ENCODE data around the gene EPS8L3.

EPS8L3 gene

GRCh38 chr1:109739738-109740614, 23.7 kb downstream of the EPS8L3 start:
- no peak for TF ChIP-seq CTCF (IDR thresholded peaks at IDR 0.05)
- Mint-ChIP-seq H3K27me3 (ENCODE audit: low read depth, poor library complexity) (peaks cover 41% of the 10 kb centered on the region), H3K36me3 (ENCODE audit: low read depth) (peaks cover 29% of the 10 kb centered on the region), H3K9me3 (peaks cover 2% of the 10 kb centered on the region), H3K27ac (no peak overlapping the region), H3K4me1 (peaks cover 17% of the 10 kb centered on the region), H3K4me3 (peak overlapping the region; percentile 84)
- peak; percentile 92 for DNase-seq

- no peak for TF ChIP-seq CTCF (IDR thresholded peaks at IDR 0.05)
- H3K4me3 Mint-ChIP-seq: no peak overlapping the region
- H3K27ac Mint-ChIP-seq: no peak overlapping the region
- DNase-seq: no peak
- peaks cover 13% of the 10 kb centered on the region for H3K4me1 Mint-ChIP-seq
- H3K9me3 Mint-ChIP-seq: peaks cover 5% of the 10 kb centered on the region
- peaks cover 44% of the 10 kb centered on the region for H3K36me3 Mint-ChIP-seq (ENCODE audit: low read depth)
- H3K27me3 Mint-ChIP-seq (ENCODE audit: low read depth, poor library complexity): peaks cover 20% of the 10 kb centered on the region
Observed at GRCh38 chr1:109733236-109733870, 30.4 kb downstream of the EPS8L3 start.

- peaks cover 35% of the 10 kb centered on the region for H3K36me3 Mint-ChIP-seq (ENCODE audit: low read depth)
- H3K27me3 Mint-ChIP-seq (ENCODE audit: low read depth, poor library complexity): peaks cover 13% of the 10 kb centered on the region
- no peak for TF ChIP-seq CTCF (IDR thresholded peaks at IDR 0.05)
- no peak for DNase-seq
- H3K9me3 Mint-ChIP-seq: peaks cover 5% of the 10 kb centered on the region
- H3K4me1 Mint-ChIP-seq: peaks cover 13% of the 10 kb centered on the region
- H3K27ac Mint-ChIP-seq: no peak overlapping the region
- no peak overlapping the region for H3K4me3 Mint-ChIP-seq
Observed at GRCh38 chr1:109732390-109732881, 31.3 kb downstream of the EPS8L3 start.

- DNase-seq: no peak
- H3K4me3 Mint-ChIP-seq: no peak overlapping the region
- H3K27me3 Mint-ChIP-seq (ENCODE audit: low read depth, poor library complexity): peaks cover 13% of the 10 kb centered on the region
- H3K27ac Mint-ChIP-seq: no peak overlapping the region
- no peak for TF ChIP-seq CTCF (IDR thresholded peaks at IDR 0.05)
- H3K4me1 Mint-ChIP-seq: peaks cover 19% of the 10 kb centered on the region
- H3K36me3 Mint-ChIP-seq (ENCODE audit: low read depth): peaks cover 26% of the 10 kb centered on the region
- peaks cover 22% of the 10 kb centered on the region for H3K9me3 Mint-ChIP-seq
Observed at GRCh38 chr1:109730666-109731065, 33.1 kb downstream of the EPS8L3 start.

GRCh38 chr1:109728870-109729269, 34.9 kb downstream of the EPS8L3 start:
- peaks cover 11% of the 10 kb centered on the region for H3K36me3 Mint-ChIP-seq (ENCODE audit: low read depth)
- no peak for TF ChIP-seq CTCF (IDR thresholded peaks at IDR 0.05)
- no peak overlapping the region for H3K4me3 Mint-ChIP-seq
- peaks cover 7% of the 10 kb centered on the region for H3K27me3 Mint-ChIP-seq (ENCODE audit: low read depth, poor library complexity)
- no peak for DNase-seq
- no peak overlapping the region for H3K27ac Mint-ChIP-seq
- peaks cover 19% of the 10 kb centered on the region for H3K4me1 Mint-ChIP-seq
- H3K9me3 Mint-ChIP-seq: peaks cover 23% of the 10 kb centered on the region
